NCI-H2196 (cell line): ENCODE data around the gene PIP4K2A.
"Not testable (repeated sequence)": the region's sequence is repeated elsewhere in the genome, so short reads cannot be mapped to it uniquely, and the experiment has no call there.

Source experiments
- DNase-seq: peaks from one replicate; lab custom pipeline; 2025; ENCODE audit not compliant: unreplicated experiment; lab: John Stamatoyannopoulos, UW

The PIP4K2A gene

DNA sequence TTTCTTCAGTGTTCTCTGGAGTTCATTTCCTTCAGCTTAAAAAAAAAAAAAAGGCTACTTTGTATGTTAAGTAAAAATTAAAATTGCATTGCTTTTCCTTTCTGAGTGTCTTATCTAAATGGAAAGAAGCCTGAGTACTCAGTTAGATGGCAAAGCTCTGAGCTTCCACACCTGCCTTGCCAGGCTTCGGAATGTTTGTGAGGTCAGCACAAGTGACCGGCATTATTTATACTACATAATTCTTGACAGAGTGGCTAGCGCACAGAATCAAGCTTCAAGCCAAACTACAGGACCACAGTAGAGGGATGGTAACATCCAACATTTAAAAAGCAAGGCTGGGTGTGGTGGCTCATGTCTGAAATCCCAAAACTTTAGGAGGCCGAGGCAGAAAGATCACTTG, 17.3 kb downstream of the PIP4K2A start:
- no peak for DNase-seq

- no peak for DNase-seq
Measured at GRCh38 chr10:22693860-22694259, 20.5 kb downstream of the PIP4K2A start.

GRCh38 chr10:22693371-22693784, 21.0 kb downstream of the PIP4K2A start:
- no peak for DNase-seq

DNA sequence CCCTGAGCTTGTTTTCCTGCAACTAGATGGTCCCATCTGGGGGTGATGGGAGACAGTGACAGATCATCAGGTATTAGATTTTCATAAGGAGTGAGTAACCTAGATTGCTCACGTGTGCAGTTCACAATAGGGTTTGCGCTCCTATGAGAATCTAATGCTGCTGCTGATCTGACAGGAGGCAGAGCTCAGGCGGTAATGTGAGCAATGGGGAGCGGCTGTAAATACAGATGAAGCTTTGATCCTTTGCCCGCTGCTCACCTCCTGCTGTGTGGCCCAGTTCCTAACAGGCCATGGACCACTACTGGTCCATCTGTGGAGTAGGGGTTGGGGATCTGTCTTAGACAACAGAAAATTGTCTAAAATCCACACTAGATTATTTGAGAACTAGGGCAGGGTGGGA, 22.3 kb downstream of the PIP4K2A start:
- not testable (repeated sequence) for DNase-seq

DNA sequence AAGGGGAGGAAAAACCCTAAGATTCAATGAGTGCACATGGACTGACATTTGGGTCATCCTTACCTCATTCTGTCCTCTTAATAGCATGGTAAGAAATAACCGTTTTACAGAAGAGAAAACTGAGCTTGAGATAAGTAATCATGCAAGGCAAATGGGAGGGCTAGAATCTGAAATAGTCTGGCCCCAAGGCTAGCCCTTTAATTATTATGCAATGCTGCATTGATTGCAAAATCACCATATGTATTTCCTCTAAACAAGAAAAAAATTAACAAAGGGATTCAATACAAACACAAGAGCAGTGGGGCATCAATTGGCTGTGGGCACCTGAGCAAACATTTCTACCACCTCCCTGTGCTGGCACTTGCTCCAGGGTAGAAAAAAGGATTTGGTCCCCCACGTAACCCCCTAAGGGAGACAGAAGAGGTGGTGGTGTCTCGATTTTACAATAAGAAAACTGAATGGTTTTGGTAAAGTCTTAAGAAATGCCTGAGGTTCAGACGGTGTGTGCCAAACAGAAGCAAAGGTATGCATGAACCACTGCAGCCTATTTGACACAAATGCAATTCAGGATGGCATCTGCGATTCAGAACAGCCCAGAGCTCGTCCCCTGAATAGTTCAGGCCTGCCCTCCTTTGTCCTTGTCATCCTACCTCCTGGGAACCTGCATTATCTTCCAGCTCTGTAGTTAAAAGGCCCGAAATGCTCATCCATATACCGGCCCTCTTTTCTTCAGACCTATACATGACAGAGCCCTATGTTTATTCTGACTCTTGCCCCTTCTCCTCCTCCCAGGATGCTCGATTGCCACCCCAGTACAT, 23.6 kb downstream of the PIP4K2A start:
- DNase-seq = no peak

DNA sequence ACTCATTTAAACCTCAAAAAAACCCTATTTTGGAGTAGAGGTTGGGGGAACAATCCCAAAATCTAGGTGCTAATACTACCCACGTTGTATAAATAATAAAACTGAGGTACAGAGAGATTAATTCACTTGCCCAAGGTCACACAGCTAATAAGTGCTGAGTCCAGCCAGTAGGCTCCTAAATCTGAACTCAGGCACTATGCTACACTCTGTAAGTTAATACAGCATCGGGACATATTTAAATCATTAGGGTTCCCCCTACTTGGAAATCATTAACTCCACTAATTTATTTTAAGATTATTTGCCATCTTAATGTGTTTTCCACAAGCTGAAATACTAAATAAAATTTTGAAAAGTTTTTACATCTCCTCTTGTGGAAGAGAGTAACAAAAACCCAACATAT, 24.2 kb downstream of the PIP4K2A start:
- no peak for DNase-seq

GRCh38 chr10:22686347-22686746, 28.0 kb downstream of the PIP4K2A start:
- DNase-seq = no peak

GRCh38 chr10:22685926-22686325, 28.5 kb downstream of the PIP4K2A start:
- no peak for DNase-seq

GRCh38 chr10:22684699-22685098, 29.7 kb downstream of the PIP4K2A start:
- DNase-seq = no peak

- DNase-seq = no peak
Measured at GRCh38 chr10:22683140-22683389, 31.3 kb downstream of the PIP4K2A start.

- no peak for DNase-seq
Measured at GRCh38 chr10:22682237-22683139, 31.9 kb downstream of the PIP4K2A start.

- DNase-seq = no peak
Measured at GRCh38 chr10:22681783-22682183, 32.6 kb downstream of the PIP4K2A start.

DNA sequence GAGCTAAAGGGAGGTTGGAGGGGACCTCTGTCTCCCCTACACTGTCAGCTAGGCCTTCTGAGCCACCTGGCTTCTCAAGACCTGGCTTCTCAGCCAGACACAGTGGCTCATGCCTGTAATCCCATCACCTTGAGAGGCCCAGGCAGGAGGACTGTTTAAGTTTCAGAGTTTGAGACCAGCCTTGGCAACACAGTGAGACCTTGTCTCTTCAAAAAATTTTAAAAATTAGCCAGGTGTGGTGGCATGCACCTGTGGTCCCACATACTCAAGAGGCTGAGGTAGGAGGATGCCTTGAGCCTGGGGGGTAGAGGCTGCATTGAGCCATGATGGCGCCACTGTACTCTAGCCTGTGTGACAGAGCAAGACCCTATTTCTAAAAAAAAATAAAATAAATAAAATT, 33.1 kb downstream of the PIP4K2A start:
- no peak for DNase-seq

DNA sequence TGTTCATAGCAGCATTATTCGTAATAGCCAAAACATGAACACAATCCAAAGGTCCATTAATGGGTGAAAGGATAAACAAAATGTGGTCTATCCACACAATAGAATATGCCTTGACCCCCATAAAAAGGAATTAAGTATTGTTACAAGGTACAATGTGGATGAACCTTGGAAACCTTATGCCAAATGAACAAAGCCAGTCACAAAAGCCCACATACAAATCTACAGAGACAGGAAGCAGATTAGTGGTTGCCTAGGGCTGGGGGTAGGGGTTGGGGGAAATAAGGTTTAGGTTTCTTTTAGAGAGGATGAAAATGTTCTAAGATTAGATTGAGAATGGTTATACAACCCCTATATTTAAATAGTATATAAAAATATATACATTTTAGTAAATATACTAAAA, 34.8 kb downstream of the PIP4K2A start:
- no peak for DNase-seq

- no peak for DNase-seq
Measured at GRCh38 chr10:22677333-22677732, 37.0 kb downstream of the PIP4K2A start.

GRCh38 chr10:22676435-22676834, 37.9 kb downstream of the PIP4K2A start:
- no peak for DNase-seq

- no peak for DNase-seq
Measured at GRCh38 chr10:22674573-22674930, 39.8 kb downstream of the PIP4K2A start.

DNA sequence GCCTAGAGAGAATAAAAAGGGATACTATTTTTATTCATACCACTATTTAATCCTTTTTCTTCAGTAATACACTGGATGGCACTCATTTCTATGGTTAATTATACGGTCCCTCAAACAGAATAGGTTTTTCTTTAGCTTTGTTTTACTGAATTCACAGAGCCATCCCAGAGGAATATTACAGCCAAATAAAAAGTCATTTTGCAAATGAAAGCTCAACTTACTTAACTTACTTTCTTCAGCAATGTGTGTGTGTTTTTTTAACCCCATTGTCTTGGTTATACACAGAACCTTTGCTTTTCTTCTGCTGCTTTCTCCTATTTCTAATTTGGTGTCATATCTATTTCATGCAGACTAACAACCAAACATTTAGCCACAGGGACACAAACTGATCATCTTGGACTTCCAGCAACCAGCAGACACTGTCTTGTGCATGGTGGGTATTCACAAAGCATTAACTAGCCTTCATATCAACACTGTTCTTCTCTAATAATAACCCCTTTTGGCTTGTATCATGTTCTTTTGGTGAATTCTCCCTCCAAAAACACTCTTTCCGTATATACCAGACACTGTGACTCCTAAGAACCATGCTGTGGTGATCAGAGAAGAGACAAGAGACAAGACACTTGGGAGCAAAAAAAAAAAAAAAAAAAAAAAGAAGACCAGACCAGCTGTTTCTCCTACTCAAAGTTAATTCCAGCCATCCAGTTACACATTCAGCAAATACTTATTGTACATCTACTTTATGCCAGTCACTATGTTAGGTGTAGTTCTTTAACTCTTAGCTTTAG, 40.4 kb downstream of the PIP4K2A start:
- no peak for DNase-seq

DNA sequence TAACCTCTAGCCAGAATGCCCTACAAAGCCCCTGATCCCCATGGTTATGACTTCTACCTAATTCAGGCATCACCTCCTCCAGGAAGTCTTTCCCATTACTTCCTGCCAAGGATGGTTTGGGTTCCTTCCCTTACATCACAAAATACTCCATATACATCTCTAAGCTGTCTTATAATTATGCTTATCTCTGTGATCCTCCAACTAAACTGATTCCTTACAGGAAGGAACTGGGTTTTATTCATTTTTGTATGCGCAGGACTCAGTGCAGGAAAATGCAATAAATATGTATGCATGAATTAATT, 41.3 kb downstream of the PIP4K2A start:
- no peak for DNase-seq

DNA sequence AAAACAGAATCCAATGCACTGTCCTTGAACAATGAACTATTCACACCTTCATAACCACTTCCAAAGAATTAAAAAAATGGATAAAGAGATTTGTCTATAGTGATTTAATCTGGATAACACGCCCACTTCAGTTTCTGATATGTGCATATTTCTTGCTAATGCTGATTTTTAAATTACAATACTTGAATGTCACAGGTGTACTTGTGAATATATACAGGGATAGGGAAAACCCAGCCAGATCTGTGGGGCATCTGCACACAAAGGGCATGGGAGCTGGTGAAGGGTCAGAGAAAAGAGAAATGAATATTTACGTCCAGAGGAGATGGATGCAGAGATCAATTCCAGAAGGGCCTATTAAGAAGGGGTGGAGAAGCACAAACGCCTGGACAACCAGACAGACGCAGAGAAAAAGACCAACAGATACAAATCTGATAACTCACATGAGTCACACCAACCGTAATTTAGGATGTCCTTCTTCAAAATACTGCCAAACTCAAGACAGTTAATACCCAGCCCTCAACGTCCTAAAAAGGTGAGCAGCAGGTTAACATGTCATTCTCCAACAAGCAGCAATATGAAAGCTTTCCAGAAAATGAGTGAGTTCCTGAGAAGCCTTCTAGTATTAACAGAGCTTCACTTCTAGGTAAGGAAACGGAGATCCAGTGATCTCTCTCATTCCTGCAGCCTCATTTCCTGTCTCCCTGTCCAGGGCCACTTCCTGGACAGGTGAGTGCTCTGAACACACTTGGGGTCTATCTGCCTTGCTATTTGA, 41.9 kb downstream of the PIP4K2A start:
- no peak for DNase-seq

DNA sequence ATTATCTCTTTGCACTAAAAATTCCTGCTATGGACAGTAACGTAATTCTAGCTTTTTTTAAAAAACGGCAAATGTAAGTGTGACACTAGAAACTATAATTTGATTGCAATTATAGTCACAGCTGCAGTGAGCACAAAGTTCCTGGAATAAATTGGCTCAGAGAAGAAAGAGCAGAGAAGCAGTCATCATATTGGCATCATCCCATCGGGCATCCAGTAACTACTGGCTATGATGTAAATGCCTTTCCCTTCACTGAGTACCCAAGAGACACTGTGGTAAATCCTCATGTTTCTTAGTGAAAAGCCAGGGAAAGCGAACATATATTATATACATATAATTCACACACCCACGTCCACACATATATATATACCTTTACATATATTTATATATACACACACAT, 43.6 kb downstream of the PIP4K2A start:
- DNase-seq = no peak
